Left hindlimb (tissue), 1 donor: ENCODE data around the gene C2CD3.
A peak's percentile ranks its signal among the peaks of the same experiment; 100 is the strongest.

Experiments
- DNase-seq: peaks from one replicate; pipeline ENCODE4 v3.0.0-alpha.2; 2018

C2CD3 gene, protein sequence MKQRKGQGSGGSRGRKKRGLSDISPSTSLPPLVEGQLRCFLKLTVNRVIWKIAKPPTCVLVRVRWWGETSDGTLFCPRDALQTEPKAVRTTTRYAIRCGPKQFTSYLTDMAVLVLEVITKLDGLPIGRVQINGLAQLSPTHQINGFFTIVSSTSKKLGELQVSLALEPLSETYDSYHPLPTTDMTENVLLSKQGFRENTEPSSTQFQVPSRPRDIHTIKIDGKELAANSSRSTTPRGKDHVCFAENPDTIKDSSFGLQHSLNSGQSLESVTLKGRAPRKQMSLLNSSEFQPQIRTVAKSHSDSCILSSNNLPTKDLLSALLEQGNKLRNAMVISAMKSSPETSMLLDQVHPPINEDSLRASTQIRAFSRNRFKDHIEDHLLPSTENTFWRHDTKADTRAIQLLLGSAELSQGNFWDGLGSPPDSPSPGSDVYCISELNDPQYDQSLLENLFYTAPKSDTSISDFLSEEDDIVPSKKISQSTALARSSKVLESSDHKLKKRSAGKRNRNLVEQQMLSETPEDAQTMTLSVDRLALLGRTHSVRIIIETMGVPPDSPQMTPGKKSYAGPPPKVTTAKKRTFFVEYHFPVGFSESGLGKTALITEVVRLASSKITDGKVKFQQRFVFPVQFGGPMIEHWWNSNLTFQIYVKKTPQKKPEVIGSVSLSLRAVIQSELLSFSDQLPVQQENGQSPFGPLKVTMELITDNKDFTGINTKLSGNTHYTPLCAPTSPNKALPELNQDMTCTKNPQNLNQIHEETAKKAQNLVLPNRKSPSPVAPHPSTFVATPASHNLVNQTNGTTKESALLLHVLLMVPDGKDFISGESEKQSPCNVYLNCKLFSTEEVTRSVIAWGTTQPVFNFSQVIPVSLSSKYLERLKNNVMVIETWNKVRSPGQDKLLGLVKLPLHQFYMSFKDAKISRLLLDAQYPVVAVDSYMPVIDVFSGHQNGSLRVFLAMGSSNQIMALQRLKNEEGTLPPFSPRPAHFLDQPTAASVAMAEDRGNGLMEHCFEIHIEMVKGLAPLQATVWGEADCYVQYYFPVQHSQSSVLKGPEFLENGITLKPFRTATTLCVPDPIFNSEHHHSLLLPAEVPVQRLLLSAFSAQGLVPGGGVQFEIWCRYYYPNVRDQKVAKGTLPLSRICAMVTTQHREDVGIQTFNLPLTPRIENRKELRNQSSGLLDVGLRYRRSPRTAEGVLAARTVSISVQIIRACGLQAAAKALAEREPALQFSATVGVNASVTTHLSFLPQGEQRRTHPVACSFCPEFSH (N-terminal part only)

DNA sequence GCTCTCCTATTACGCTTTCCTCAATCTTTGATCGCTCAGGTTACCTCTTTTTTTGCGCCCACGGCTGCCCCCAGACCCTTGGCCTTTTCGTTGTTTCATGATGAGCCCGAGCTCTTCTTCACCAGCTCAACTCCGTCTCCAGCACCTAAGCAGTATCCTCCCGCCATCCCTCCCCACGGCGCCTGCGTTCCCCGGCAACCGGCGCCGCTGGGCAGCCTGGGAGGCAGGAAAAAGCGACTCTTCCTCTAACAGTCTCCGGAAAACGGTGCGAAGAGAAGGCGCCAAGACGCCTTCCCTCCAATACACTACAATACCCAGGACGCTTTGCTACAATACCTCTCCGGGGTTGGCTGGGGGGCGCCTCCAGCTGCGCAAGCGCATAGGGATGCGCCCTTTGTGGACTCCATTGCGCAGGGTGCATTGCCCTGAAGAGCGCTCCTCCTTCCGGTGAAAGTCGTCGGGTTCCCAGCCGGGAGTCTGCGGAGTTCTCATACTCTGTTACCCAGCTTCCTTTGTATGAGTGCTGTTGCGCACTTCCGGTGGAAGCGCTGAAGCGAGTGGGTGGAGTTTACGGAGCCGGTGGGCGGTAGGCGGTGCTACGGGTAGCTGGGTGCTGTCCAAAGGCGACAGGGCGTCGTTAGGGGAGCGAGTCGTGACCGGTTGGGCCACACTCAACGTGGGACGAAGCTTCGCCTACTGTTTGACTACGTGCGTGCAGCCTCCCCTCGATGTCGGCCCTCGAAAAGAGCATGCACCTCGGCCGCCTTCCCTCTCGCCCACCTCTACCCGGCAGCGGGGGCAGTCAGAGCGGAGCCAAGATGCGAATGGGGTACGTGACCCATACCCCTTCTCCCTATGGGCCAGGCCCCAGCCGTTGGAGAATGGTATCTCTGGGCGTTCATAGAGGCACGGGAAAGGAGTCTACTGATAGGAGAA lies at the start of gene C2CD3, which contains the start of gene PPME1:
Gene C2CD3 (minus strand): TSS at position 309 of the 936 bp plus-strand sequence. CDS start 210 bp downstream, at position 99.
Gene PPME1 (plus strand): TSS at position 596 of the 936 bp plus-strand sequence. CDS start 133 bp downstream, at position 729.
- DNase-seq = peak; percentile 100

DNA sequence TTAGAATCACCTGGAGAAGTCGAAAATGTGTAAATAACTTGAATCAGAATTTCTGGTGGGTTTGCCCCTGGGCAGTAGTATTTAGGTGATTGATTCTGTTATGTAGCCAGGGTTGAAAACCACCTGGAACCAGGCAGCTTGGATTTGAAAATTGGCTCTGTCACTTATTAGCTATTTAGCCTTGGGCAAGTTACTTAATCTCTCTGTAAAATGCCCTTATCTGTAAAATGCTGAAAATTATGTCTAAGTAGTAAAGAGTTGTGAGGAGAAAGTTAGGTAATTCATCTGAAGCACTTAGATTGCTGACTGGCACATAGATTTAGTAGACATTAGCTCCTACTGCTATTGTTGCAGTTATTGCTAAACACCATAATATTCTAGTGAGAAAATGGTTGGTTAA lies 49.6 kb upstream of the C2CD3 start:
- DNase-seq = no peak

DNA sequence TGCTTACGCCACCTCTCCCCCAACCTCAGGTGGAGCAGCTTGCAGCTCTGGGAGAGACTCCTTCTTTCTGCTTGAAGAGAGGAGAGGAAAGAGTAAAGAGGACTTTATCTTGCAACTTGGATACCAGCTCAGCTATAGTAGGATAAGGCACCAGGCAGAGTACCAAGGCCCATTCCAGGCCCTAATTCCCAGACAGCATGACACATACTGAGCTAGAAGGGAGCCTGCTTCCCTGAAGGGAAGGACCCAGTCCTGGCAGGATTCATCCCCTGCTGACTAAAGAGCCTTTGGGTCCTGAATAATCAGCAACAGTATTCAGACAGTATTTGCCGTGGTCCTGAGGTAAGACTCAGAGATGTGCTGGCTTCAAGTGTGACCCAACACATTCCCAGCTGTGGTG lies 41.7 kb upstream of the C2CD3 start:
- DNase-seq = no peak

DNA sequence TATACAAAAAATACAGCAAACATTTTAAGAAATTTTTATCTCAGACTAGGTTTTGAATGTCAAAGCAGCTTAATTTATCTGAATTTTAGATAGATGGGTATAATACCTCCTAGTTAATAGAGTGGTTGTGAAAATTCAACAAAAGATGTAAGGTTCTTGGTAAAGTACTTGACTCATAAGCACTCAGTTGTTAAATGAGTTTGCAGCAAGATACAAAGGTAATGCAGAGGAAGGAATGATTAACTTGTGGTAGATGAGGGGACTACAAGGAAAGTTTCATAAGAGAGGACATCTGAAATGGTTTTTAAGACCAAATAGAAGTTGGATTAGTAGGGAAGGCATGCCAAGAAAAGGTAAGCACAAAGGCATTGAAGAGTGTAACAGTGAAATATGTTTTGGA lies 37.7 kb upstream of the C2CD3 start:
- DNase-seq = no peak

DNA sequence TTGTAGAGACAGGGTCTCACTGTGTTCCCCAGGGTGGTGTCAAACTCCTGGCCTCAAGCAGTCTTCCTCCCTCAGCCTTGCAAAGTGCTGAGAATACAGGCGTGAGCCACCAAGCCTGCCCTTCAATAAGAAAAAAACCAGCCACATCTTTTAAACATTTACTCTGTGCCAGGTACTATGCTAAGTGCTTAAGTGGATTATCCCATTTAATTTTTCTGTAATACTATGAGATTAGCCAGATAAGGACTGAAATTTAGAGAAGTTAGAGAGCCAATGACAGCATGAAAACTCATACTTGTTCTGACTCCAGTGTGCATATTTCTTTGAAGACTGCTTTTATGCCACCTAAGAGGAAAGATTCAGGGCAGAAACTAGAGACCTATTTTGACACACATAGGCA lies 35.9 kb upstream of the C2CD3 start:
- no peak for DNase-seq

DNA sequence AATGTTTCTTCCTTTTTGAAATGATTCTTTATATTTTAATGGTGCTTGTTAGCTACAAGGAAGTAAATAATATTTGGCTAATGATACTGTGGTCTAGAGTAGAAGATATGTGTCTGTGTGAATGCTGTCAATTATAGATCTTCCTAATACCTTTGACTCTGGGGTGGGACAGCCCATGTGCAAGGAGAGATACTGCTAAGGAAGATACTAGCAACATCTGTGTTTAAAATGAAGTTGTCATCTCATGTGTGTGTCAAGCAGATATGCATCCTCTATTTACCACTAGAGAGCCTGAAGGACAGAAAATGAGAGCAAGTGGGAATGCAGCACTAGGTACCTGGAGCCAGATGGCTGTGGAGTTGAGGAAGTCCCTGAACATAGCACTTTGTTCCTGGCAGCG lies 34.4 kb upstream of the C2CD3 start:
- DNase-seq = no peak

DNA sequence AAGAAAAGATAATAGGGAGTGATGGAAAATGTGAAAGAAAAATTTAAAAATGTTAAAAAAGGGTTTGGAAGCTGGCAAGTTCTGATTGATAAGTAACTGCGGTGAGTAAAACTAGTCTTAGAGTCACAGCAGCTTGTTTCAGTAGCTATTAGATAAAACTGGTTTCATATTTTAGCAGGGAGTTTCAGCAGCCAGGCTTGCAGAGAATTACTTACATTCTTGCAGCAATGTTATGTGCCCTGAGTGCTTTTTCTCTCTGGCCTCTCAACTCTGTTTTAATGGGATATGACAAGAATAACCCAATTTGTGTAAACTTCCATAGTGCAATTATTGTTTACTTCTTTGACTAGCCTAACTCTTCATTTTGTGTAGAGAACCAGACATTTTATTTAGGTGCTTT lies 33.9 kb upstream of the C2CD3 start:
- DNase-seq = no peak

DNA sequence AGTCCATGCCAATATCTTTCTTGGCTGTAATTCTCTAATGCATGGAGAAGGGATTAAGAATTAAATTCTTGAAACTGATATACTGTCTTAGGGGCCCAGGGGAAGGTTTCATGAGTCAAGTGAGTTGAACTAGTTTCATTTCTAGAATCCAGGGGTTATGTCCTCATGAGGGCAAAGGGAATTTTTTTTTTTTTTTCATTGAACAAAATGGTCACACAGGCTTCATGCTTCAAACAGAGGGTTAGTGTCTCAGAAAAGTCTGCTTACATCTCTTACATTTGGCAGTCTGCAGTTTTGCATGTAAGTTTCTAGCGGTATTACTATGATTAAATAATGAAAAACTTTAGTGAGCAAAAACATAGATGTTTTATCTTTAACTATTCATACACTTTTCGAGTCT lies 33.2 kb upstream of the C2CD3 start:
- DNase-seq = no peak

DNA sequence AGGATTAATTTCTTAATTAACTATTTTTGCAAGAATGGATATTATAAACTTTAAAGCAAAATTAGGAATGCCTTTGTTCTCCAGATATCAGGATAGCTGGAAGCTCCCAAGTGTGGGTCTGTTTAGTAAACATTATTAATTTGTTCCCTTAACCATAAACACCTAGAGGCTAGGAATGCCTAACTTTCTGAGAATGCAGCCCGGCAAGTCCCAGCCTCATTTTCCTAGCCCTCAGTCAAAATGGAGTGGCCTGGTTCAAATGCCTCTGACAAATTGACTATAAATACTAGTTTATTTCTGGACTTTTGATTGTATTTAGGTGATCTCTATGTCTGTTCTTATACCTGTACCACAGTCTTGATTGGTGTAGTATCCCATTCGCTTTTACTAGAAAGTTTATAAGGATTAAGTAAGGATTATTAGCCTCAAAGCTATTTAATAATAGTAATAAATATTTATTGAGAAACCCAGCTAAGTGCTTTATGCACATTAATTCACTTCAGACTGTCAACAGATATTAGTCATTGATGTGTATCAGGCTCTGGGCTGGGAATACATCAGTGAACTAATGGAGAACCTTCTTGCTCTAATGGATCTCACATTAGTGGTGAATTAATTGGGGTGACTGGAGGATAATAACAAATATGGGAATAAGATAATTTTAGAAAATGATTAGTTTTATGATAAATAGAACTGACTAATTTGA lies 26.1 kb upstream of the C2CD3 start:
- DNase-seq = no peak

DNA sequence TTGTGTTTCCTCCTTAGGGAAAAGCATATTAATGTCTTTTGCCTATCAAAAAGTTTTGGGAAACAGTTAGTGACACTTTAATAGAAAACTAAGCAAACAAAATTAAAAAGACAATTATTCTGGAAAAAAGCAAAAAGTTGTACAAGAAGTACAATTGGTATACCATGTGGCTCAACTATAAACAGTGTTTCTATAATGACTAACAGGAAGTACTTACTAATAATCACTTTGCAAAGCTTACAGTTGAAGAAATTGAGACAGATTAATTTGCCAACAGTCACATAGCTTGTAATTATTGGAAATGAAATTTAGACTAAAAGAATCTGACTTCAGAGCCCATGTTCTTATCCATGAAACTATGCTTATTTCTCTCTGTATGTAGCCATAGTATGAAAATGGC lies 25.0 kb upstream of the C2CD3 start:
- no peak for DNase-seq

DNA sequence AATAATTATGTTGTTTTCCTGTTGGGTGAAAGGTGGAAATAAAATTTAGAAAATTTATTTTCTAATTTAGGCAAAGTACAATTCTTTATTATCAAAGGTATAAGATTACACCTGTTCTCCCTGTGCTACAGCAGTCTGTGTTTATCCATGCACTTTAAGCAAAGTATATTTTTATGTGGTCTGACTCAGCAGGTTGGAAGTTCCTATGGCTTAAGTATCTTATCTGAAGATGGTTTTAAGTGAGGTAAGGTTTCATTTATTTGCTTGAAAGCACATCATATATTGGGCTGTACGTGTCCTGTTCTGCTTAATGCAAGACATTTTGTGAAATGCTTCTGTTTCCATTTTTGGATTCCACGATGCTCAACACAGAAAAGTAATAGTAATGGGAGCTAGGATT lies 14.9 kb upstream of the C2CD3 start:
- no peak for DNase-seq

DNA sequence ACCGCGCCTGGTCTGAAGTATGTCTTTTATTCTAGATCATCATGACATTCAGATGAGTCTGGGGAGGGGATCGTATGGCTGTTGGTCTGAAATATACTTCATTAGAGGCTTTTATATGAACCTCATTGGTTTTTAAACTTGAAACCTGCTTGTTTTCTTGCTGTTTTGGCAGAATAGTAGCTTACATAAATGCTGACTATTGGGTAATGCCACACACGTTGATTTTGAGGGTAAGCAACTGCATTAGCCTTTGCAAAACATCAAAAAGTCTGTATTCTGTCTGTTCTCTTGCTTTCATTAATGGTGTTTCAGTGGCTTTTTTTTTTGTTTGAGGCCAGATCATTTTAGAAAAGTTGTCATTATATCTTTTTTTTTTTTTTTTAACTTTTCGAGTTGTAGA lies 14.5 kb upstream of the C2CD3 start:
- no peak for DNase-seq

DNA sequence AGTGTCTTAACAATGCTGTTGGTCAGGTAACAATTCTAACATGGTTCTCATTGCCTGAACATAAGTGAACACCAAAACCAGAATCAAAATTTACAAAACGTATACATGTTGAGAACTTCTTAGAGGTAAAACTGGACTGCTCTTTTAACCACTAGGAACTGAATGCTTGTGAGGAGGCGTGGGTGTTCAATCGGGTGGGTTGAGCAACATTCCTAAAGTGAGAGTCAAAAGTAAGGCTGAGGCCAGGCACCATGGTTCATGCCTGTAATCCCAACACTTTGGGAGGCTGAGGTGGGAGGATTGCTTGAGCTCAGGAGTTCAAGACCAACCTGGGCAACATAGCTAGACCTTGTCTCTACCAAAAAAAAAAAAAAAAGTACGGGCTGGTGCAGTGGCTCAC lies 11.8 kb upstream of the C2CD3 start:
- no peak for DNase-seq

DNA sequence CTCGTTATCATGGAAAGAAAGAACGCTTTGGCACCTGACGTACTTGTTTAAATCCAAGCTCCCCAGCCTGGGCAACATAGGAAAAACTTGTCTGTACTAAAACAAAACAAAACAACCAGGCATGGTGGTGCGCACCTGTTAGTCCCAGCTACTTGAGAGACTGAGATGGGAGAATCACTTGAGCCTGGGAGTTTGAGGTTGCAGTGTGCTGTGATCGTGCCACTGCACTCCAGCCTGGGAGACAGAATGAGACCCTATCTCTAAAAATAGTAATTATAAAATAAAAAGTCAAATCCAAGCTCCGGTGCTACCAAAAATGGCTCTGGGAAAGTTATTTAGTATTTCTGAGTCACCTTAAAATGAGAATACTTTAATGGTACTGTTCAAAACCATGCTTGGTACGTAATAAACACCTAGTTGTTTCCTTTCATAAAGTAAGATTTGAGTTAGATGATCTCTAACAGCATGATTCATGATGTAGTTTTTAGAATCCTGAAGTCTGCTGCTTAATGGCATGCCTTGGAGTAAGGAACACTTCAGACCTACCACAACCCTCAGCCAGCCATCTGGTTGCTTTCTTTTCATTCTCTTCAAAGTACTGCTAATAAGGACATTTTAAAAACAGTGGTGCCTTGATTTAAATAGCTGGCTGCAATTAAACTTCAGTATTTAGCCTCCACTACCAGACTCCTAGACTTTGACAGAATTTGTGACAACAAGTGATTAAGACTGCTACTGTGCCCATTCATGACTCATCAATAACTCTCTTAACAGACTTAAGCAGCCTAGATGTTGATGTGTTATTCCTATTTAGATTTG lies 8.6 kb upstream of the C2CD3 start:
- DNase-seq = no peak

DNA sequence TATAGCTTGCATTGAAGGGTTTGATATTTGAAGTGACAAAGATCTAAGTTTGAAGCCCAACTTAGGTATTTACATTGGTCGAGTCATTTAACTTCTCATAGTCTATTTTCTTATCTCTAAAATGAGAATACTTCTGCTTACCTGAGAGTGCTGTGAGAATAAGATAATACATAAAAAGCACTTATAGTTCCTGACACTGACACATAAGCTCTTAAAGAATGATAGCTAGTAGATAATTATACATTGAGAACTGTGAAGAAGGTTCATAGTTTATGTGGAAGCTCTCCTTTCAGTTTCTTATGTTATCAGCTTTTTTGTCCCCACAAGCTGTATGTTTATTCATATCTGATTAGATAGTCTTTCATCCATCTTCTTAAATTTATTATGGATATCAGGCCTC lies 5.1 kb upstream of the C2CD3 start:
- DNase-seq = no peak

DNA sequence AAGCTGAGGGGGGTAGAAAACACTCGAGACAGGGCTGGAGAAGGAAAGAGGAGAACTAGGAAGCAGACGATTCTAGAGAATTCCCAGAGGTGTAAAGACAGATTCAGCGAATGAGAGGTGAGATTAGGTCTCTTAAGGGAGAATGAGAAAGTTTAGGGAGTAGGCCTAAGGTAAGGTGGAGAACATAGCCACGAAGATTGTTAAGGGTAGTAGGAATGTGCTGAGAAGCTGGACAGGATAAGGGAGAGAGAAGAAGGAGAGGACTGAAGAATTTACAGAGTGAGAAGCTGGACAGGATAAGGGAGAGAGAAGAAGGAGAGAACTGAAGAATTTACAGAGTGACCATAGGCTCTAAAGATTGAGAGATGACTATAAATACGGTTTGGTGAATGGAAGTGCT lies 1.2 kb upstream of the C2CD3 start:
- DNase-seq = no peak

DNA sequence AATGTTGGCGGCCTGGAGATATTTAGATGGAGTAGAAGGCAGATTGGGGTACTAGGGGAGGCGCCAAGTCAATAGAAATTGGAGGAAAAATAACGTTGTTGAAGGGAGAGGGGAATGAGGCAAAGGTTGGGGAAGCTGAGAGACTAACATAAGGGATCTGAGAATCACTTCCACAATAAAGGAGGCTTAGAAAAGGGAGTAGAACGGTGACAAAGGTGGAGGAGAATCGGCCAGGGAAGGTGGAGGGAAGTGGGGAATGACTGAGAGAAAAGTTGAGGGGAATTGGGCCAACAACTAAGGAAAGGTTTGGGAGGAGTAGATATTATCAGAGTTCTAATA lies 797 bp upstream of the C2CD3 start:
- DNase-seq = no peak

DNA sequence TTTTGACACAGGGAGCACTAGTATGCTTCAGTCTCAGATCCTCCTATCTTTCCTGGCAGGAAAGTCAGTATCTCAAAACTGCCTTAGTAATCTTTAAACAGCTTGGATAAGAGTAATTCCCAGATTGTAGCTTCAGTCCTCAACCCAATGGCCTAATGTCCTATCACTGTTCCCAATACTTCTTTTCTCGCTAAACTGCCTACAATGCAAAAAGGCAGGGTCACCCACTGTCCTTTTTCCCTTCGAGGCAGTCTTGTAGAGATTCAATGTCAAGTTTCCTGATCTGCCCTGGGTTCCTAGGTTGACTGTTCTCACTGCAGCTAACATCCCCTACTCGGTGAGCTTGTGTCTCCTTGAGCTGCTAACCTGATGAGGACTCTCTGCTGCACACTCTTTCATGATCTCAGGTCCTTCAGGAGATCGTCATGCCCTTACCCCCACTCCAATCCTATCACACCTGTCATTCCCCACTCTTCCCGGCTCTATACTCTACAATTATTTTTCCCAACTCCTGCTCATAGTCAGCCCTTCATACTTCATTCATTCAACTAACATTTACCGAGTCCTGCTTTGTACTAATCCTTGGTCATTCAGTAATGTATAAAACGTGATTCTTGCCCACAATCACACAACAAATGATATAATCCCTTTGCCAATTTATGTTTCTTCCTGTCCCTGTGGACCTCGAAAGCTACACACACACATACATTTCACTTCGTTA lies 904 bp downstream of the C2CD3 start:
- DNase-seq = no peak

DNA sequence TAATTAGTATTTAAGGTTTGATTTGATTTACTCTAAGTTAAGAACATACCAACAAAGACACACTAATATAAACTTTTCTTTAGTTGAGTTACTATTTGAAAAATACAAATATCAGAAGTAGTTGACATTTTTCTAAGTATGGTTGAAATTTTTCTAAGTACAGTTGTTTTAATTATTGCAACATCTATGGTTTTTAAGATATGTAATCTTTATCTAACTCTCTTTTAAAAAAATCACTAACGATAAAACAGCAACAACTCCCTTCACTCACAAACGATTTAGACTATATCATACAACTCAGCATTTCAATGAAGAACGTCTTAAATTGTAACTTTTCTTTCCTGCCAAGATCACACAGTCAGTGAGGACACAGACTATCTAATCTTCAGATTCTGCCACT lies 2.0 kb downstream of the C2CD3 start:
- no peak for DNase-seq
